IMR-90 (cell line): ENCODE data around the gene NAIF1. TPM values are rescaled to one million over a fixed set of nuclear protein-coding genes. Genes with fewer than 3 reads are reported as not detected.
"Not testable (repeated sequence)": the region's sequence is repeated elsewhere in the genome, so short reads cannot be mapped to it uniquely, and the experiment has no call there.

ENCODE experiments used
- ATAC-seq: fragments of 200-7000 bp; cut with Tn5 transposase; 2 replicates; pipeline ENCODE4 v1.9.1; 2020; ENCODE audit warnings: low read depth, mild to moderate bottlenecking, moderate library complexity
- BruUV-seq: library from RNA; stranded (reverse); fragments of 400-500 nt; replicated peaks from 2 replicates; lab custom pipeline; 2021; lab: Mats Ljungman, UMichigan
- CTCF ChIA-PET: fragments of 300-600 bp; formaldehyde crosslinking; extraction: SDS; loops from one replicate; lab custom pipeline; 2021; ENCODE audit warnings: antibody characterized with exemption; lab: Yijun Ruan, JAX
- POLR2A ChIA-PET: fragments of 300-600 bp; sonication (Branson Sonifier 250); formaldehyde crosslinking; loops from one replicate; lab custom pipeline; 2022; ENCODE audit warnings: antibody characterized with exemption; ENCODE audit not compliant: unreplicated experiment; lab: Charles Lee
- DNase-seq: peaks from one replicate; pipeline ENCODE4 v3.0.0; 2013
- H2AFZ ChIP-seq: replicated peaks from 2 replicates; pipeline ENCODE3; 2013; ENCODE audit warnings: low read length, mild to moderate bottlenecking; ENCODE audit not compliant: poor library complexity
- H2AK5ac ChIP-seq: 2 replicates; pipeline ENCODE4 v1.6.1; 2013; ENCODE audit warnings: low read depth, low read length, inconsistent platforms
- H2AK9ac ChIP-seq: replicated peaks from 2 replicates; pipeline ENCODE3; 2013; ENCODE audit warnings: mild to moderate bottlenecking, low read depth, low read length, moderate library complexity; ENCODE audit not compliant: poor library complexity
- H2BK120ac ChIP-seq: 2 replicates; pipeline ENCODE4 v1.6.1; 2013; ENCODE audit warnings: low read depth, low read length, inconsistent platforms
- H2BK15ac ChIP-seq: 3 replicates; pipeline ENCODE4 v1.6.1; 2013; ENCODE audit warnings: low read depth, low read length, inconsistent platforms
- H2BK20ac ChIP-seq: 2 replicates; pipeline ENCODE4 v1.6.1; 2013; ENCODE audit warnings: low read depth, mild to moderate bottlenecking, inconsistent platforms, low read length, moderate library complexity
- H2BK5ac ChIP-seq: 2 replicates; pipeline ENCODE4 v1.6.1; 2013; ENCODE audit warnings: mild to moderate bottlenecking, low read depth, low read length, inconsistent platforms; ENCODE audit not compliant: poor library complexity, severe bottlenecking
- H3K14ac ChIP-seq: replicated peaks from 2 replicates; pipeline ENCODE4 v1.6.1; 2013; ENCODE audit warnings: low read depth, low read length, inconsistent platforms
- H3K18ac ChIP-seq: 2 replicates; pipeline ENCODE4 v1.6.1; 2013; ENCODE audit warnings: low read depth, low read length, control low read depth
- H3K23ac ChIP-seq: 2 replicates; pipeline ENCODE4 v1.6.1; 2013; ENCODE audit warnings: low read depth, low read length, inconsistent platforms
- H3K27ac ChIP-seq: 2 replicates; pipeline ENCODE4 v1.5.1; 2013; ENCODE audit warnings: mild to moderate bottlenecking, control low read depth, low read length; ENCODE audit not compliant: insufficient read depth
- H3K27me3 ChIP-seq: 2 replicates; pipeline ENCODE4 v1.6.1; 2013; ENCODE audit warnings: low read length; ENCODE audit not compliant: control insufficient read depth, insufficient read depth
- H3K36me3 ChIP-seq: 2 replicates; pipeline ENCODE4 v1.6.1; 2013; ENCODE audit warnings: low read length, mixed read lengths; ENCODE audit not compliant: control insufficient read depth, insufficient read depth
- H3K4ac ChIP-seq: 2 replicates; pipeline ENCODE4 v1.6.1; 2013; ENCODE audit warnings: low read depth, low read length, inconsistent platforms
- H3K4me1 ChIP-seq: 2 replicates; pipeline ENCODE4 v1.6.1; 2013; ENCODE audit warnings: low read length, mixed read lengths; ENCODE audit not compliant: control insufficient read depth, insufficient read depth
- H3K4me2 ChIP-seq: 2 replicates; pipeline ENCODE4 v1.6.1; 2013; ENCODE audit warnings: low read depth, mild to moderate bottlenecking, control low read depth, low read length, moderate library complexity
- H3K4me3 ChIP-seq: 2 replicates; pipeline ENCODE4 v1.5.1; 2013; ENCODE audit warnings: low read depth, mild to moderate bottlenecking, control low read depth, low read length, moderate library complexity; ENCODE audit not compliant: insufficient read depth
- H3K56ac ChIP-seq: 2 replicates; pipeline ENCODE4 v1.6.1; 2013; ENCODE audit warnings: low read length, inconsistent platforms; ENCODE audit not compliant: insufficient read depth; ENCODE audit errors: extremely low read depth
- H3K79me1 ChIP-seq, 2 experiments: 2 replicates each; pipeline ENCODE4 v1.6.1; 2013; ENCODE audit warnings: low read length in 2 of 2, inconsistent platforms in 1 of 2, low read depth in 1 of 2
- H3K9ac ChIP-seq: 2 replicates; pipeline ENCODE4 v1.6.1; 2013; ENCODE audit warnings: low read depth, low read length, control low read depth
- H3K9me1 ChIP-seq: 2 replicates; pipeline ENCODE4 v1.6.1; 2013; ENCODE audit warnings: low read length, inconsistent platforms; ENCODE audit not compliant: insufficient read depth
- H3K9me3 ChIP-seq: 2 replicates; pipeline ENCODE4 v1.6.1; 2013; ENCODE audit warnings: low read length; ENCODE audit not compliant: control insufficient read depth, insufficient read depth
- H4K20me1 ChIP-seq: 2 replicates; pipeline ENCODE4 v1.6.1; 2013; ENCODE audit warnings: low read length, inconsistent platforms; ENCODE audit not compliant: insufficient read depth
- H4K5ac ChIP-seq: 2 replicates; pipeline ENCODE4 v1.6.1; 2013; ENCODE audit warnings: mild to moderate bottlenecking, low read depth, low read length, control low read depth
- H4K8ac ChIP-seq, 2 experiments: 2 replicates each; pipeline ENCODE4 v1.6.1; 2013; ENCODE audit warnings: low read depth in 2 of 2, low read length in 2 of 2, control low read depth in 1 of 2, inconsistent platforms in 1 of 2
- H4K91ac ChIP-seq: 2 replicates; pipeline ENCODE4 v1.6.1; 2013; ENCODE audit warnings: low read depth, low read length, inconsistent platforms; ENCODE audit not compliant: insufficient read depth
- MAZ ChIP-seq: IDR thresholded peaks from 2 replicates; pipeline ENCODE4 v1.6.1; 2012; ENCODE audit warnings: low read depth, mild to moderate bottlenecking, low read length, improper control_type of control experiment, moderate library complexity, borderline replicate concordance
- RAD21 ChIP-seq: IDR thresholded peaks from 2 replicates; pipeline ENCODE4 v1.6.1; 2012; ENCODE audit warnings: low read length, improper control_type of control experiment
- RFX5 ChIP-seq: IDR thresholded peaks from 2 replicates; pipeline ENCODE4 v1.8.0; 2012; ENCODE audit warnings: low read depth, mild to moderate bottlenecking, low read length, moderate library complexity
- USF2 ChIP-seq: fragments of 150-350 bp; IDR thresholded peaks from 2 replicates; pipeline ENCODE4 v1.6.1; 2017; ENCODE audit warnings: mild to moderate bottlenecking, antibody characterized with exemption, low read length, low read depth
- WGBS, 2 experiments: methylation state at CpG; one replicate each; pipeline versions ENCODE4 v1.1.5 to v1.1.7; 2013; ENCODE audit warnings: missing lambda C conversion rate in 2 of 2; ENCODE audit not compliant: insufficient read length in 1 of 2; ENCODE audit errors: extremely low coverage in 2 of 2; 5-methylcytosine and 5-hydroxymethylcytosine counted together
- dilution Hi-C: fragments of 300-500 bp; cut with HindIII; formaldehyde crosslinking; loops from one replicate; pipeline ENCODE4 v1.14.3; 2018; ENCODE audit warnings: low sequenced_read_pairs; ENCODE audit not compliant: unreplicated experiment
- in situ Hi-C: fragments of 300-500 bp; cut with MboI; formaldehyde crosslinking; loops from 3 replicates; pipeline ENCODE4 v1.14.3; 2019; ENCODE audit warnings: low sequenced_read_pairs, inconsistent platforms, mixed read lengths
- intact Hi-C: fragments of 100-400 bp; cut with micrococcal nuclease; formaldehyde crosslinking; loops from 2 replicates; pipeline ENCODE4 v1.10.0; 2022
- polyA plus RNA-seq, 3 experiments: library from polyadenylated mRNA; depleted of rRNA; stranded (reverse); fragments of >200 nt; gene quantifications; 2 replicates each; pipeline ENCODE4 v1.2.3, GENCODE V29; 2012; ENCODE audit warnings: low replicate concordance in 1 of 3
- total RNA-seq: library from RNA; depleted of rRNA; stranded (reverse); fragments of >200 nt; gene quantifications from 2 replicates; pipeline ENCODE4 v1.2.3, GENCODE V29; 2012

NAIF1 gene
- total and polyA plus RNA-seq, 2 of the 4 experiments (the other 2 are of a cell fraction): 9.7 to 10.1 TPM

GRCh38 chr9:128024761-128025308 lies 42.3 kb downstream of the NAIF1 start:
- POLR2A ChIA-PET: no interaction called here
- H3K4ac ChIP-seq: no peak overlapping the region
- no peak overlapping the region for H3K27ac ChIP-seq
- no peak overlapping the region for H4K91ac ChIP-seq
- no peak overlapping the region for H4K8ac ChIP-seq
- TF ChIP-seq RAD21 (no peak), USF2 (no peak), RFX5 (no peak), MAZ (no peak)
- H3K27me3 ChIP-seq: no peaks in the 10 kb centered on the region
- no peaks in the 10 kb centered on the region for H4K20me1 ChIP-seq
- 0 out of 2 replicates have a peak, but pooled peaks cover 2% of the 10 kb centered on the region for H3K9me1 ChIP-seq
- DNase-seq (no peak), ATAC-seq (no peak)
- no peak overlapping the region for H3K4me3 ChIP-seq
- H2BK5ac ChIP-seq: no peak overlapping the region
- no CpG with 5 or more reads among the region's 5 CpGs for WGBS, 2 experiments
- intact Hi-C loops (no loop called here), dilution Hi-C loops (no loop called here), in situ Hi-C loops (no loop called here)
- no peak overlapping the region for H3K4me2 ChIP-seq
- no peak overlapping the region for H2AK9ac ChIP-seq
- no peak overlapping the region for H4K5ac ChIP-seq
- BruUV-seq: no TSS peak
- H3K4me1 ChIP-seq: peaks cover 4% of the 10 kb centered on the region; the same call in 1 of the 2 replicates
- H3K36me3 ChIP-seq: no peaks in the 10 kb centered on the region
- H3K79me1 ChIP-seq: no peaks in the 10 kb centered on the region
- no peak overlapping the region for H3K23ac ChIP-seq
- H3K56ac ChIP-seq: no peak overlapping the region
- no peaks in the 10 kb centered on the region for H3K9me3 ChIP-seq
- no peak overlapping the region for H2AK5ac ChIP-seq
- H3K18ac ChIP-seq: no peak overlapping the region
- H2AFZ ChIP-seq: no peak overlapping the region
- no peak overlapping the region for H3K14ac ChIP-seq
- CTCF ChIA-PET: no interaction called here
- no peak overlapping the region for H2BK20ac ChIP-seq
- H3K9ac ChIP-seq: no peak overlapping the region
- no peak overlapping the region for H2BK15ac ChIP-seq
- H2BK120ac ChIP-seq: no peak overlapping the region

GRCh38 chr9:128023671-128024070 lies 43.4 kb downstream of the NAIF1 start:
- H3K14ac ChIP-seq, H2BK5ac ChIP-seq, H2BK20ac ChIP-seq, intact Hi-C loops, H3K4me1 ChIP-seq, H3K27ac ChIP-seq, H2BK120ac ChIP-seq, H3K79me1 ChIP-seq, H3K18ac ChIP-seq, H2AK5ac ChIP-seq, H2AK9ac ChIP-seq, H2AFZ ChIP-seq, H4K20me1 ChIP-seq, H3K36me3 ChIP-seq, dilution Hi-C loops, H3K23ac ChIP-seq, CTCF ChIA-PET, H3K4me2 ChIP-seq, H3K9ac ChIP-seq, H2BK15ac ChIP-seq, ATAC-seq, DNase-seq, H3K56ac ChIP-seq, H3K27me3 ChIP-seq, in situ Hi-C loops, H4K5ac ChIP-seq, H3K9me1 ChIP-seq, H4K91ac ChIP-seq, H3K4me3 ChIP-seq, POLR2A ChIA-PET, BruUV-seq, H3K4ac ChIP-seq, H4K8ac ChIP-seq, H3K9me3 ChIP-seq: not testable (repeated sequence)
- WGBS, 2 experiments: 100% methylated on average over 2 of the region's 12 CpGs; no CpG with 5 or more reads in 1 of the 2 experiments
